GM20431 (cell line): ENCODE data around the gene KCNK13.
"Not testable (repeated sequence)": the region's sequence is repeated elsewhere in the genome, so short reads cannot be mapped to it uniquely, and the experiment has no call there.

ENCODE experiments used
- in situ Hi-C: fragments of 300-500 bp; cut with MseI, MboI; formaldehyde crosslinking; loops from one replicate; pipeline ENCODE4 v1.15.0; 2020; ENCODE audit warnings: low sequenced_read_pairs; ENCODE audit not compliant: unreplicated experiment

KCNK13 gene

DNA sequence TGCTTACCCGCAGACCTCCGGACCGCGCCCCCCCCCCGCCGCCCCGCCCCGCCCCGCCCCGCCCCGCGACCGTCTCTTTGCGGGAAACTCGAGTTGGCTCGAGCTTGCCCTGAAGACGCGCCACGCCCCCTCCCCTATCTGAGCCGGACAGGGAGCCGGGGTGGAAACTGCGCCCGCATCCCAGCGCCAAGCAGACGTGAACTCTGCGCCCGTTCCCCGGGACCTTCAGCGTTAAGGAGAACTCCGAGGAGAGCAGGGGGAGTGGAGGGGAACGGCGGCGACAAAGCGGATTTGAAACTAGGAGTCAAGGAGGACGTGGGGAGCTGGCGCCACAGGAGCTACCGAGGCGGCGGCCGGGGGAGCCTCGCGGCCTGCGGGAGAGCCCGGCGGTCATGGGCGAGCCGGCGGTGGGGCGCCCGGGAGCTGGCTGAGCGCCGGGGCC, at the start of gene KCNK13:
Gene KCNK13 (plus strand): TSS at position 310 of the 442 bp plus-strand sequence. CDS start 212 bp downstream, outside the sequence.
- in situ Hi-C loops = no loop called here

DNA sequence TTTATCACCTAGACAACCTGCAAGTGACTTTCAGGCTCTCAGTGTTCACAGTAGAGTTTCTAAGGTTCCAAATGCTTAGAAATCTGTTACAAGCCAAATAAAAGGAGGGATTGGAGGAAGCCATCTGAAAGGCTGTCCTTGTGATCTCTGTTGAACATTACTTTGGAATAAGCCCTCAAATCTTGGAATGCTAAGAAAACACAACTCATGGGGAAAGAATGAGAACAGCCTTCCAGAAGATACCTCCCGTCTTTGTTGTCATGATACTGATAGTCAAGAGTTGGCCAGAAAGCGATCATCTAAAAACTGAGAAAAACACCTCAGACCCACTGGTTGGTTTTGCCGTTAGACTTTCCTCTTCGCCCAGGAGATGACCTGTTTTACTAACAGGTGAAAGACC, 44.4 kb upstream of the KCNK13 start:
- in situ Hi-C loops = no loop called here

DNA sequence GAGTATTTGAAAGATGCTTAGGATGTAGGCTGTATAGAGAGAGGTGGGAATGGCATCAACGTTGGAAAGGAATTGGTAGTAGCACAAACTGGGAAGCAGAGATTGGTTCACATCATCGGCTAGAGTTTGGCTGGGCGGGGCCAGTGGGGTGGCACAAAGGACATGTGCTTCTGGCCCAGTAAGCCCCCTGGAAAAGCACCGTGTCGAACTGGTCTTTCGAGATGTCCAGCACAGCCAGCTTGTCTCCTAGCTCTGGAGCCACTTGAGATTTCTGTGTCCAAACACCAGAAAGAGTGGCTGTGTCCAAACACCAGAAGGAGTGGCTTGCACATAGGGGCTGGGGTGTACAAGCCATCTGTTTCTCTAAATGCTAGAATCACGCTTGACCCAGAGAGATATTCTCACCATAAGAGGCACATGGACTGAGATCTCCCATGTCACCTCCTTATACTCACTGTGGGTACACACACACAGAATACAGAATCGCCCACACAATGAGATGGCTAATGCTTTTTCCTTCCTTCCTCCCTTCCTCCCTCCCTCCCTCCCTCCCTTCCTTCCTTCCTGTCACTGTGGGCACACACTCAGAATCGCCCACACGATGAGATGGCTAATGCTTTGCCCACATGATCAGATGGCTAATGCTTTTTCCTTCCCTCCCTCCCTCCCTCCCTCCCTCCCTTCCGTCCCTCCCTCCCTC, 41.8 kb upstream of the KCNK13 start:
- in situ Hi-C loops = no loop called here

DNA sequence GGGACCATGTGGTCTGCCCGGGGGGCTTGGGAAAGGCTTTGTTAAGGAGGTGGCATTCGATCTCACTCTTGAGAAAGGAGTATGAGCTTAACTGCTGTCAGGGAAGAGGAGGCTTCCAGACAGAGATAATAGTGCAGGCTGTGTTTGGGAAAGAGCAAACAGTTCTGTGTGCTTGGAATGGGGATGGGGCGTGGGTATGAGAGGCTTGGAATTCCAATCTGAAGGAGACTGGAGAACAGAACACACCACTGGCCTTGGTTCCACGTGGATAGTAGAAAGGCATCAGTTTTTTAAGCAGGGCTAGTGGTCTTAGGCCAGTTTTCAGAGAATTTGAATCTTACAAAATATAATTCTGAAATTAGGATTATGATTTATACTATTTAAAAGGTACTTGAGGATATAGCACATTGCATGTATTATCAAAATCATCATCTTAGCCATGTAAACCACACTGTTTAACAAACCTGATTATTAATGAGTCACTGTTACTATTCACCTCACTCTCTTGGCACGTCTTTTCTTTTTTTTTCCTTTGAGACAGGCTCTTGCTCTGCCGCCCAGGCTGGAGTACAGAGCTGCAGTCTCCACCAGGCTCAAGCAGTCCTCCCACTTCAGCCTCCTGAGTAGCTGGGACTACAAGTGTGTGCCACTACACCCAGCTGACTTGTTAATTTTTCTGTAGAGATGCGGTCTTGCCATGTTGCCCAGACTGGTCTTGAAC, 38.5 kb upstream of the KCNK13 start:
- in situ Hi-C loops = no loop called here

DNA sequence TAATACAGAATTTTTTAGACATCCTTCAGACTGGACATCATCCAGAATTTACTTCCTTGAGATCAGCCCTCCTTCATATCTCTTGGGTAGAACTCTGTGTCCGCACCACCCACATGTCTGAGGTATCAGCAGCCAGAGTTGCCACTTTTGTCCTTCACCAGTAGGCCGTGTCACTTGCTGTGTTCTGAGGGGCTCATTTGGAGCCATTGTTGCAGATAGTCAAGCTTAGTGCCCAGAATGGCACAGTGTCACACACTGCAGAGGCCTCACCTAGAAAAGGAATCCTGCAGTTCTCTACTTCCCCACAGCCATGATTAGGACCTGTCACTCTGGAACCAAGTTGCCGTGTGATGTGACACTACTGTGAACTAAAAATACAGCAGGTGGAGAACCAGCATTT, 36.9 kb upstream of the KCNK13 start:
- in situ Hi-C loops = no loop called here

DNA sequence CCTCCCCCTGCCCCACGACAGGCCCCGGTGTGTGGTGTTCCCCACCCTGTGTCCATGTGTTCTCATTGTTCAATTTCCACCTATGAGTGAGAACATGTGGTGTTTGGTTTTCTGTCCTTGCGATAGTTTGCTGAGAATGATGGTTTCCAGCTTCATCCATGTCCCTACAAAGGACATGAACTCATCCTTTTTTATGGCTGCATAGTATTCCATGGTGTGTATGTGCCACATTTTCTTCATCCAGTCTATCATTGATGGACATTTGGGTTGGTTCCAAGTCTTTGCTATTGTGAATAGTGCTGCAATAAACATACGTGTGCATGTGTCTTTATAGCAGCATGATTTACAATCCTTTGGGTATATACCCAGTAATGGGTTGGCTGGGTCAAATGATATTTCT, 35.2 kb upstream of the KCNK13 start:
- in situ Hi-C loops = not testable (repeated sequence)

DNA sequence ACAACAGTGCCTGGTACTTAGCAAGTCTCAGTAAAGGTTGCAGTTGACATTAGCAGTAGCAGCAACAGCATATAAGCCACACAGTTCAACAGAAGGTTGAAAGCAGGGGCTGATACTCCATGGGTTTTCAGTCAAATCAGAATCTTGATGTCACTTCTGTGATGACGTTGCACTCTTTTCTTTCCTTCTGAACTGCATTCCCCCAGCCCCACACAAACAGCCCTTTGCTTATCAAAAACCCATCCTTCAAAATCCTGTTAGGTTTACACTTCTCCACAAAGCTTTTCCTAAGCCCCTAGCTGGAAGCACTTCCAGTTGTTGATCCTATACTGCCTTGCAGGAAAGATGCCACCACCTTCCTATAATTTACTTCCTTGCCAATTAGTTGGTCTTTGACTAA, 34.0 kb upstream of the KCNK13 start:
- in situ Hi-C loops = no loop called here

DNA sequence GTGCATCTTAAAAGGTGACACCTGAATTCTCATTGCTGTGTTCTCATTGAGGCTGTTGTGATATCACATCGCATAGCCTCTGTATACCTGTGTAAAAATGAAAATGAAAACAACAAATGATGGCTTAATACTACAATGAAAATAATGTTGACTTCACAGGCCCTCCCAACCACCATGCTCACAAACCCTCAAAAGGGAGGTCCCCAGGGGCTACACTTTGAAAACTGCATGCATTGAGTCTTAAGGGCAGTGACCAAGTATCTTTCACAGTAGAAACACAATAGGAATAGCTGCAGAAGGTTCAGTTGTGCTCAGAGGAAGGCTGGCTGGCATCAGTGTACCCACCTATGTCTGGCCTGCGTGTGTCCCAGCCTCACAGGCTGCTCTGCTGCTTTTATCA, 27.6 kb upstream of the KCNK13 start:
- in situ Hi-C loops = no loop called here

DNA sequence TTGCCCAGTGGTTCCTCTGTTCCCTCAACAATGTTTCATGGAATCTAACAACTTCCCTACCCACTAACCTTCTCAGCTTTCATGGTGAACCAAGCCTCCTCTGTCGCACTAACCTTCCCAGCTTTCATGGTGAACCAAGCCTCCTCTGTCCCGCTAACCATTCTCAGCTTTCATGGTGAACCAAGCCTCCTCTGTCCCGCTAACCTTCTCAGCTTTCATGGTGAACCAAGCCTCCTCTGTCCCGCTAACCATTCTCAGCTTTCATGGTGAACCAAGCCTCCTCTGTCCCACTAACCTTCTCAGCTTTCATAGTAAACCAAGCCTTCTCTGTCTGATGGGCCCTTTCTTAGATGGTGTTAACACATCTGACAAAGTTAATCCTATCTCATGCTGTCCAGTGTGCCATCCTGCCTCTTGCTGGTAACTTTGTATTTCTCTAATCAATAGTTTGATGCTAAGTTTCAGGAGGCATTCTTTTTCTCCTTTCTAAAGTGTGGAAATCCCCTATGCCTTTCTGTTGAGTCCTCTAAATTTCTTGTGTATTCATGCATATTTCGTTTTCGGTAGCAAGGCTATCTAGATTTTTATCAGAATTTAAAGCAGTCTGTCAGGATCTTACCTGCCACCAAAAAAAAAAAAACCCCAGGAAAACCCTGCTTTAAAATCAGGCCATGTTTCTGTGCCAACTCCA, 26.8 kb upstream of the KCNK13 start:
- in situ Hi-C loops = no loop called here

DNA sequence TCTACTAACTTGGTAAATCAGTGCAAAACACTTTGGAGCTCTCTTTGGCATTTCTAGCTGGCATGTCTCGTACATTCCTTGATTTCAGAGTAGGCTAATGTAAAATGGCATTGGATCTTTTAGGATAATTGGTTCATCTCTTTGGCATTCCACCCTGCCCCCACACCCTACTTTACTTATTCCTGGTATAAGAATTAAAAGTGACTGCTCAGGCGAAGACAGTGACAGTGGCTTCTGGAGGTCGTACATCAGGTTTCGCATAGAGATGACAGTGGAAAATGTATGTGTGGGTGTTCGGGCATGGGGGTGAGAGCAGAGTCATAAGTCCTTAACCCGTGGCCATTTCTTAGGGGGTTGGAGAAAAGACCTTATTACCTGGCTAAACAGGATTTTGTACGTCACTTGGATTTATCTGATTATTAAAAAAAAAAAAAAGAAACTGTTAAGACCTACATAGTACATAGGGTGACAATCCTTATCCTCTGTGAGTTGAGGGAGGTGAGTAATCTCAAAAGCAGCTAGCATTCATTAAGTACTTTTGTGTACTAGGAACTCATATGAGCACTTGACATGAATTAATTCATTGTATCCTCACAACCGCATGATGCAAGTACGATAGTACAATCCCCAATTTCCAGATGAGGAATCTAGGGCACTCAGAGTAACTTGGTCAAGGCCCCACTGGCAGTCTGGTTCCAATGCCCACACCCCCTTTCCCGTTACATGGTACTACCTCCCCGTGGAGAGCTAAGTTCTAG, 22.4 kb upstream of the KCNK13 start:
- in situ Hi-C loops = no loop called here

DNA sequence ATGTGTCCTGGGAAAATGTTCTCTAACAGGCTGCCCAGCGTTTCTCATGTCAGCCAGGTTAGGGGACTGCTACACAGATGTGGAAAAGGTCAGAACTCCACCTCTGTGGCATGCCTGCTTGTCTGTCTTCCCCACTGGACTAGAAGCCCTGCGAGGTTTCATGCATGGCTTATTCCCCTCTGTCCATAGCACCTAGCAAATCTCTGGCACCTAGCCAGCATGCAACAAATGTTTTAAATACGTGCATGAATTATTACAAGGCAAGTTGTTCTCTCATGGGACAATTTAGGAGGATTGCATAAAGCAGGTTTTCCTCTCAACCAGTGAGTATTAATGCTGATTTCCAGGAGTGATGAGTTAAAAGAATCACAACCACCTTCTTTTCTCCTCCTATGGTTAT, 21.4 kb upstream of the KCNK13 start:
- in situ Hi-C loops = no loop called here

DNA sequence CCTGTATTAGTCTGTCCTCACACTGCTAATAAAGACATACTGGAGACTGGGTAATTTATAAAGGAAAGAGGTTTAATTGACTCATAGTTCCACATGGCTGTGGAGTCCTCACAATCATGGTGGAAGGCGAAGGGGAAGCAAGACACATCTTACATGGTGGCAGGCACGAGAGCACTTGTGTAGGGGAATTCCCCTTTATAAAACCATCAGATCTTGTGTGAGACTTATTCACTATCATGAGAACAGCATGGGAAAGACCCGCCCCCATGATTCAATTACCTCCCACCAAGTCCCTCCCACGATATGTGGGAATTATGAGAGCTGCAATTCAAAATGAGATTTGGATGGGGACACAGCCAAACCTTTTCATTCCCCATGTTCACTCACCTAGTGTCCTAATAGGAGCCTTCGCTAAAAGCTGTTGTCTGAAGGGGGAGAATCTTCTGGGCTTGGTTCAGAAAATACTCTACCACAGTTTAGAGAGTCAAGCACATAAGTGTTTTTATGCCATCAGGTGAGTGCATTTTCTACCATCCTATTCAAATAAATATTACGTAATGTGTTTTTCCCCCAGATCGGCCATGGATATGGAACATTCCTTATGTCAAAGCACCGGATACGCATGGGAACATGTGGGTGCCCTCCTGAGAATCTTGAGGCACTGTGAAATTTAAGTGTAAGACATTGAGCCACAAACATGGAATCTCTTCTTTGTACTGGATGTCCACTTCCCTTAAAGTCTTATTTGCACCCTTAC, 19.1 kb upstream of the KCNK13 start:
- in situ Hi-C loops = no loop called here

DNA sequence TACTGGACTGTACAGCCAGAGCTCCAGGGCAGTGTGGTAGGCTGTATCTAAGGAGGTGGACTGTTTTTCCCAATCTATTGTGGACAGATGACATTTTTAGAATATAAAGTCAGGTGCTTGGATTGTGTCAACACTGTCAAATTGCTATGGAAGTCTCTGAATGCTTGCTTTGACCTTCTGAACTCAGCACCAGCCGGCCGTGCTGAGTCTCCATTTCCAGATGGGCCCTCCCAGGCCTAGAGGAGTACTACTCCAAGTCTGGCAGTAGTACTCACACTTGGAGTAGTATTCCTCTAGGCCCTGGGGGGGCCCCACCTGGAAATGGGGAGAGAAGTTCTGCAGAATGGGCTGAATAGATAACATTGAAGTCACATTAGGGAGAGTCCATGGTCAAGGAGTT, 16.2 kb upstream of the KCNK13 start:
- in situ Hi-C loops = no loop called here

DNA sequence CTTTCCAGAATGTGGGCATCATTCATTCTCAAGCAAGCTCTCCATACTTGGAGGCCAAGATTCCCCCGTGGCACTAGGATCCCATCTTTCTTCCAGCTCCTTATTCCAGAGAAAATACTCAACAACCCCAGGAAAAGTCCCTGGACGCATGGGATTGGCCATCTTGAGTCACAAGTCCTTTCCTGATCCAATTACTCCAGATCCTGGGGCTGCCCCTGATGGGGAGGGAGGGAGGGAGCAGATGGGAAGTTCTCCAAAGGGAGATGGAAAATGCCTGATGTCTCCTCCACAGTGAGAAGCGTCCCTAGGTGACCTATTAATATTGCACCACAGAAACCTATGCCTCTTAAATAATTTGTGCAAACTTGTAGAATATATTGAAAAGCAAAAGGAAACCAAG, 12.4 kb upstream of the KCNK13 start:
- in situ Hi-C loops = no loop called here

DNA sequence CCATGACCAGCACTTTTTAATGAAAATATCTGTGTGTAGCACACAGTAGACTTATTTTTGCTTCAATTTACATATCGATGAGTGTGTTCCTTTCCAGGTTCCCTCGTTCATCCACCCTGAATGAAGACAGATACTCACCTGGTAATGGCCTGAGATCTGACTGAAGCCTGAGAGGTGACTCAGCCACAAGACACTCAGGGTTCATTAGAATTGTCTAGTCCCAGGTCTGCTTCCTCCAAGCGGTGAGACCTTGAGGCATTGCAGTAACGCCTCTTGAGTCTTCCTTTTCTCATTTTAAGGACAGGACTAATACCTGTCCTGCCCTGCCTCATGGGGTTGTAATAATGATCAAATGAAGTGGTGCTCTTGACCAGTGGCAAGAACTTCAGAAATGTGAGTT, 11.5 kb upstream of the KCNK13 start:
- in situ Hi-C loops = no loop called here

DNA sequence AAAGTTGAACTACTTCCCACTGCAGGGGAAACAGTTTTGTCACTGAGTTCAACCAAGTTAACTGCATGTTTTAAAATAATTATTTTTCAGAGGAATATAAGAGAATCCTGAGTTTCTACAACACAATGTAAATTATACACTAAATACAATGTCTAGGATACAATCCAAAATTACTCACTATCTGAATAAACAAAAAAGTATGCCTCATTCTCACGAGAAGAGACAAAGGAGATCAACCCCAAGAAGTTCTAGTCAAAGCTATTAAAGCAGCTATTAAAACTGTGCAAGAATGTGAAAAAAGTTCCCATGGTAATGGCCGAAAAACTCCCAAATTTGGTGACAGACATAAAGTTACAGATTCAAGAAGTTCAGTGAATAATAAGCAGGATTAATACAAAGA, 8.8 kb upstream of the KCNK13 start:
- in situ Hi-C loops = no loop called here

DNA sequence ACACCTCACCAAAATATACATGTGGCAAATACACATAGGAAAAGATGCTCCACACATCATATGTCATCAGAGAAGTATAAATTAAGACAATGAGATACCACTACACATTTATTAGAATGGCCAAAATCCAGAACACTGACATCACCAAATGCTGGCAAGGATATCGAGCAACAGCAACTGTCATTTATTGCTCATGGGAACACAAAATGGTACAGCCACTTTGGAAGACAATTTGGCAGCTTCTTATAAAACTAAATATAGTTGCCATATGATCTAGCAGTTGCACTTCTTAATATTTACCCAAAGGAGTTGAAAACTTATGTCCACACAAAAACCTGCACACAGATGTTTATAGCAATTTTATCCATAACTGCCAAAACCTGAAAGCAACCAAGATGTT, 7.0 kb upstream of the KCNK13 start:
- in situ Hi-C loops = no loop called here

DNA sequence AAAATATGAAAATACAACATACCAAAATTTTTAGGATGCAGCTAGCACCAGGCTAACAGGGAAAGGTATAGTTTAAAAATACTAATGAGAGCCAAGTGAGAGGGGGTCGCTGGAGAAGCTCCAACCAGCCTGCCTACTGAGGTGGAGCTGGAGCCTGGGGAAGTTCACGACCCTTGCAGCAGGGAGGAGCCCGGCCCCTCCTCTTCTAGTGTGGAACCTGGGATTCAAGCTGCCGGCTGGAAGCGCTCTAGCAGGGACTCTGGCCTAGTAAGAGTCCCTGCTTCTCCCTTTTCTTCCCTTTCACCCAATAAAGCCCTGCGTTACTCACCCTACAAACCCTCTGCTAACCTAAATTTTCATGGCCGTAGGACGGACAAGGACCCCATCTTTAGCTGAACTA, 5.0 kb upstream of the KCNK13 start:
- in situ Hi-C loops = no loop called here

DNA sequence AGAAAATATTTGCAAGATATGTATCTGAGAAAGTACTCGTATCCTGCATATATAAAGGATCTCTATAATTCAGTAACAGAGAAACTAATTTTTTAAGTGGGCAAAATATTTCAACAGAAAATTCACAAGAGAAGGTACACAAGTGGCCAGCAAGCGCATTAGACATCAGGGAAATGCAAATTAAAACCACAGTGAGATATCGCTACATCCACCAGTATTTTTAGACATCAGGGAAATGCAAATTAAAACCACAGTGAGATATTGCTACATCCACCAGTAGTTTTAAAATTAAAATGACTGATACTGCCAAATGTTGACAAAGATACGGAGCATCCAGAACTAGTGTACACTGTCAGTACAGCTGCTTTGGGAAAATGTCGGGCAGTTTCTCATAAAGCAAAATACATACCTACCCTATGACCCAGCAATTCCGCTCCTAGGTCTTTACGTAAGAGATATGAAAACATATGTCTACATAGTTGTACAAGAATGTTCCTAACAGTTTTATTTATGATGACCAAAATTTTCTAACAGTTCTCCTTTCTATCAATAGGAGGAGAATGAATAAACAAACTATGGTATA, 2.8 kb upstream of the KCNK13 start:
- in situ Hi-C loops = no loop called here
